Spleen (tissue), 7 donors: ENCODE measurements around the gene CD55.
A peak's percentile ranks its signal among the peaks of the same experiment; 100 is the strongest.

Source experiments
- CTCF ChIP-seq, 11 experiments: fragments of 200-600 bp in 7 of 11; fragments of 450-650 bp in 4 of 11; sonication (generic) in 4 of 11; IDR thresholded peaks in 8 of 11; conservative IDR thresholded peaks in 3 of 11; 1 replicate in 7 of 11; 2 replicates in 4 of 11; pipeline versions ENCODE4 v1.4.0 to v1.8.0; 2016 to 2021; ENCODE audit warnings: antibody characterized with exemption in 11 of 11, inconsistent platforms in 4 of 11, mild to moderate bottlenecking in 1 of 11
- POLR2AphosphoS5 ChIP-seq, 3 donors: sonication (generic); formaldehyde crosslinking; IDR thresholded peaks; one replicate each; pipeline ENCODE4 v1.5.1; 2017; ENCODE audit warnings: antibody characterized with exemption in 3 of 3
- donor health status: DM: no; HTN: no; CAD: no; lungs with moderate emphysema.
- donor health status: DM: no; HTN: no; CAD: no.
- donor health status: DM: no; HTN: no; CAD: no.

- TF ChIP-seq CTCF (IDR thresholded peaks at IDR 0.05 in 8 of 11, conservative IDR thresholded peaks at IDR 0.05 in 3 of 11) (no peak), POLR2AphosphoS5 (IDR thresholded peaks at IDR 0.05) (peak in 1 of 3 donors; percentile 13)
These were observed 39.6 kb downstream of the CD55 start for GRCh38 chr1:207361029-207361428.
